GM18505 (cell line): Measurements from ENCODE around the gene PTPN11.
"Not testable (repeated sequence)": the region's sequence is repeated elsewhere in the genome, so short reads cannot be mapped to it uniquely, and the experiment has no call there.

Experiments used
- ATAC-seq: cut with Tn5 transposase; IDR thresholded peaks from one replicate; pipeline ENCODE4 v1.9.1; 2021; ENCODE audit not compliant: unreplicated experiment
- POLR2A ChIP-seq: IDR thresholded peaks from 4 replicates; pipeline ENCODE4 v1.6.1; 2011; ENCODE audit warnings: borderline replicate concordance; ENCODE audit not compliant: insufficient read depth, insufficient read length; ENCODE audit errors: extremely low read depth

PTPN11 gene

DNA sequence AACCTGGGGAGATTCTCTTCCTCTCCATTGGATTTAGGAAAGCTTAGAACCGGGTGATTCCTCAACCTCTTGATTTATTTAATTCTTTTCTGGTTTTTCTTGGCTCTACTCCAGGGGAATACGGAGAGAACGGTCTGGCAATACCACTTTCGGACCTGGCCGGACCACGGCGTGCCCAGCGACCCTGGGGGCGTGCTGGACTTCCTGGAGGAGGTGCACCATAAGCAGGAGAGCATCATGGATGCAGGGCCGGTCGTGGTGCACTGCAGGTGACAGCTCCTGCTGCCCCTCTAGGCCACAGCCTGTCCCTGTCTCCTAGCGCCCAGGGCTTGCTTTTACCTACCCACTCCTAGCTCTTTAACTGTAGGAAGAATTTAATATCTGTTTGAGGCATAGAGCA is 67.6 kb downstream of the PTPN11 start:
- TF ChIP-seq POLR2A = no peak
- no peak for ATAC-seq

DNA sequence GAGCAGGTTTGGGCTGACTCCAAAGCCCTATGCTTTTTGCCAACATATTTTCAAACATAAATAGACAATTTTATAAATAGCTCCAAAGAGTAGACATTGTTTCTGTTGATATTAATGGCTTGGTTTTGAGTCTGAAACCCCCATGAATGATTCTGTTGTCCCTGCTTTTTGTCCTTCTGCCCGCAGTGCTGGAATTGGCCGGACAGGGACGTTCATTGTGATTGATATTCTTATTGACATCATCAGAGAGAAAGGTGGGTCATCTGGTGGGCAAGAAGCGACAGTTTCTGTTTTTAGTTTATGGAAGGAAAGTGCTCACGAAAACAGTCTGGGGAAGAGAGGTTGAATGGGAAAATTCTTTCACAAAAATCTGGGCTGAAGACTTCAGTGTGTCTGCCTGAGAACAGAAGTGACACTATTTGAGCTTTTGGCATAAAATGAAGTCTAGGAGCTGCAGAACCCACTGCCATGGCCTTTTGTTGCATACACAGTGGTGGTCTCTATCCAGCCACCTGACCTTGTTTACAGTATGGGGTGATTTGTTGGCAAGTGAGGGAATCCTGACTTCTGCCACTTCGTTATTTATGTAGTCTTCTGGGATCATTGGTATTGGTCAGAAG is 69.6 kb downstream of the PTPN11 start:
- ATAC-seq = no peak
- no peak for TF ChIP-seq POLR2A

DNA sequence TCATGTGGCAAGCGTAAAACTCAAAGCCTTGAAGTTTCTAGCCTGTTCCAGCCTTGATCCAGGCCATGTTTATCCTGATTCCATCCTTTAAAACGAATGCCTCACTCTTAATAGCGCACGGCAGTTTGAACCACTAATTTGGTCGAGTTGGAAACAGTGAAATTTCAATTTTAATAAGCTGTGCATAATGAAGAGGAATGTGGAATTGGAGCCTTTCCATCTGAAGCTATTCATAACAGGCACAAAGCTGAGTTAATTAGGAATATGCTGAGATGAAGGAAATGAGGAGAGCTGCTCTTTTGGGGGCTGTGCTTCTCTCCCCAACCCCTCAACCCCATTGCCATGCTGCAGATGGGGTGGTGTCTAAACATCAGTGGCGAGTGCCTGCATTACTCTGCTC is 70.7 kb downstream of the PTPN11 start:
- TF ChIP-seq POLR2A = no peak
- no peak for ATAC-seq

DNA sequence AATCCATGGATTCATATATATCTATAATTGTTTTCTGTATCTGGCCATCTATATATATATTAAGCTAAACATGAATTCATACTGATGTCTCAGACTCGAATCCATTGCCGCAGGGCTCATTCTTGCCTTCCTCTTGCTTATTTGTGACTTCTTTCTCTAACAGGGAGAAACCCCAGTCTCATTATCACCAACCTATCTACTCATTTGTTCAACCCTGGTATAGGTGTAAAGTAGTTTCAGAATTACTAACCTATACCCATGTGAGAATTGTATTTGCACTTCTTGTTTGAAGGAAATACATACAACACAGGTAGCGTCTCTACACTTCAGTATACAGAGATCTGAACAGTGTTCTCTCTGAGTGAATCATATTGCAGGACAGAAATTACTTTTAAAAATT is 77.7 kb downstream of the PTPN11 start:
- ATAC-seq = peak; percentile 84
- TF ChIP-seq POLR2A = no peak

DNA sequence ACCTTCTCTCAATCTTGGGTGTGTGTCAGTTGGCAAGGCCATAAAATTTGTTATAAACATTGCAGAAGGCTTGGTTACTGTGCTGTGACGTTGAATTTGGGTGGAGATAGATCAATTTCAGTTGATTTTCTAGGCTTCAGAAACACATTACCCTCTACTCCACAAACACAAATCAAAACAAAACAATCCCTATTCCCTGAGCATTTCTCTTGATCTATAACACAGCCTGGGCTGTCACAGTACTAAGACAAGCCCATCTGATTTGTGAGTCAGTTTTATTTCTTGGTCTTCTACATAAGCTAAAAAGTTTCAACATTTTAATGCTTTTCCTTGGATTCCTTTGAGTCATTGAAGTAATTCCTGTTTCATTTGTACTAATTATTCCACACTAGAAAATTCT is 79.8 kb downstream of the PTPN11 start:
- no peak for ATAC-seq
- TF ChIP-seq POLR2A = no peak

DNA sequence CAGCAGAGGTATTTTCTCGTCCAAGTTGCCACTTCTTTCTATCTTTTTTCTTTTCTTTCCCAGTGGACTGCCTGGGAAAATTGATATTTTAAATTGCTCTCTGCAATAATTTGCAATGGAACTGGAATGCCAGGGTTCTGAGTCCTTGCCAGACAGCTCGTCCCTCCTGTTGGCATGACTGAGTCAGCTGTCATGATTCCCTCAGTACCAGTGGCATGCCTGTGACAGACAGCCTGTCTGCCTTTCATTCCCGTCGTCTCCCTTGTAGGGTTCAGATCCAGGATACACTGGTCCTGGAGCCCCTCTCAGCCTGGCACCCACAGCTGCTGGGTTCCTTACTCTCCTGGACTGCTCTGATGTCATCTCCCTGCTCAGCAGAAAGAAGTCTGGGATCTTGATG is 84.8 kb downstream of the PTPN11 start:
- no peak for ATAC-seq
- TF ChIP-seq POLR2A = no peak

DNA sequence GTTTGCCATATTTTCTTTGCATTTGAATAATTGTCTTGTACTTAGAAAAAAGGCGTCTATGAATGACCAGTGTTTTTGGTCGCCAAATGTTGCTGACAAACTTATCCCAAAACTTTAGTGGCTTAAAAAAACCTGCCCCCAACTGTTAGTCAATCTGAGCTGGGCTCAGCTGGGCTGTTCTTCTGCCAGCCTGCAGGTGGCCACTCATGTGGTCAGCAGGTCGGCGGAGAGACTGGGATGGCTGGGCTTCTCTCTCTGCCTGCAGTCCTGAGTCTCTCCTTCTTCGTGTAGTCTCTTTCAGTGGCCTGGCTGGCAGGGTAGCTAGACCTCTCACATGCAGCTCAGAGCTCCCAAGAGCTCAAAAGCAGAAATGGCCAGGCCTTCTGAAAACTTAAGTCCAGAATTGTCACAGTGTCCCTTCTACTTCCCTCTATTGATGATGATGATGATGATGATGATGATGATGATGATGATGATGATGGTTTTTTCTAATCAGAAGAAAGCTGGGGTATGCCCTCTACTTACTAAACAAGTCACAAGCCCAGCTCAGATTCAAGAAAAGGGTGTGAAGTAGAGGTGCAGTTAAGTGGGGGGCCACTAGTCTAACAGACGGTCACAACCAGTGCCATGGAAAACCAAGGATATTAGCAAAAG is 87.9 kb downstream of the PTPN11 start:
- ATAC-seq = no peak
- TF ChIP-seq POLR2A = no peak

DNA sequence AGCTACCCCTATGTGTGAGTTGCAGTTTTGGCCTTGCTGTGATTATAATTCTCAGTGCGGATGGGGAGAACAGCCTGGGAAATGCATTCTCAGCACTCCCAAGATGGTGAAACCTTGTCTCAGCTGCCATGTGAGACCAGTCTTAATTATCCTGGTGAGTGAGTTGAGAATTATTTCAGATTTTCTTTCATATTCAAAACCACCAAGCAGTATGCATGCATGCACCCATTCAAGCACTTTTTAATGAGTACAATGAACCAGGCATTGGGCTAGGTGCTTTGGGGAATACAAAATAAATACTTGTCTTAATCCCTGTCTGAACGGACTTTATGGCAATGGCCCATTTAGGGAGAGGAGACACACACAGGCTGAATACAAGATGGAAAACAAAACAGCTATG is 94.7 kb downstream of the PTPN11 start:
- no peak for TF ChIP-seq POLR2A
- ATAC-seq = no peak

DNA sequence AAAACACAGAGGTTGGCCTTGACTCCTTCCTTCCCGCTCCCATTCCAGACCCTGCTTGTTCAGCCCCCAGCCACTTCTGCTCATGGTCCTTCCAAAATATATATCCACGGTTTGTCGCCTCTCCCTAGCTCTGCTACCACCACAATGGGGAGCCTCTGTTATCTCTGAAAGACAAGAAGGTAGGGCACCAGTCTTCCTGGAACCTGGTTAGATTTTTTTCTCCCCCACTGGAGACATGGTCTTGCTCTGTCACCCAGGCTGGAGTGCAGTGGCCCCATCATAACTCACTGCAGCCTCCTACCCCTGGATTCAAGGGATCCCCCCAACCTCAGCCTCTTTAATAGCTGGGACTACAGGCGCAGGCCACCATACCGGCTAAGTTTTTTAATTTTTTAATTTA is 95.7 kb downstream of the PTPN11 start:
- no peak for TF ChIP-seq POLR2A
- no peak for ATAC-seq

DNA sequence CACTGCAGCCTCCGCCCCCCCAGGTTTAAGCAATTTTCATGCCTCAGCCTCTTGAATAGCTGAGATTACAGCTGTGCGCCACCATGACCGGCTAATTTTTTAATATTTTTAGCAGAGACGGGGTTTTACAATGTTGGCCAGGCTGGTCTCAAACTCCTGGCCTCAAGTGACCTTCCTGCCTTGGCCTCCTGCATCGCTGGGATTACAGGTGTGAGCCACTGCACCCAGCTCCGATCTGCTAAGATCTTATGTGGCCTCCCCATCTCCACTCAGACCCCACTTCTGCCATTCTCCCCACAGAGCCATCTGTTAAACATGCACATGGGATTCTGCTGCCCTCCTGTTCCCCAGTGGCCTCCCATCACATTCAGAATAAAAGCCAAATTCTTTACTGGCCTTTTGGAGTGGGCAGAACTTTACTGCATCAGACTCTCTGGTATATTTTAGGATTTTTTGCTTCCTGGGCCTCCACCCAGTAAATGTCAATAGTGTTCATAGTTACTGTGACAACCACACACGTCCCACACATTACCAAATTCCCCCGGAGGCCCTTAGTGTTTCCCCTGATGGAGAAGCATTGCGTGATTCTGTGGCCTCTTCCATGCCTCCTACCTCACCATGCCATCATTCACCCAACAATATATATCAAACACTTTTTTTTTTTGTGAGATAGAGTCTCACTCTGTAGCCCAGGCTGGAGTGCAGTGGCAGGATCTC is 96.3 kb downstream of the PTPN11 start:
- no peak for TF ChIP-seq POLR2A
- no peak for ATAC-seq

DNA sequence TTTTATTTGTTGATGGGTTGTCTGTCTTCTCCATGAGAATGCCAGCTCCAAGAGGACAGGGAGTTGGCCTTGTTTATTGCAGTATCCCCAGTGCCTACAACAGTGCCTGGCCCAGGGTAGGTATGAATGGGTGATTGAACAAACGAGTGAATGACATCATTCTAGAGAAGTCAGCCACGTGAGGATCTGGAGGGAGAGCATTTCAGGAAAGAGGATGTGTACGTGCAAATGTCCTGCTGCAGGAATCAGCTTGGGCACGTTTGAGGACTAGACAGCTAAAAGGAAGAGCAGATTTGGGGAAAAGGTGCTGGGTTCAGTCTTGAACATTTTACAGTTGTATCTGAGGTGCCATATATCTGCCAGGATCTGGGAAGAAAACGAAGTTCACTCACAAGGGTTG is 97.1 kb downstream of the PTPN11 start:
- no peak for TF ChIP-seq POLR2A
- no peak for ATAC-seq

DNA sequence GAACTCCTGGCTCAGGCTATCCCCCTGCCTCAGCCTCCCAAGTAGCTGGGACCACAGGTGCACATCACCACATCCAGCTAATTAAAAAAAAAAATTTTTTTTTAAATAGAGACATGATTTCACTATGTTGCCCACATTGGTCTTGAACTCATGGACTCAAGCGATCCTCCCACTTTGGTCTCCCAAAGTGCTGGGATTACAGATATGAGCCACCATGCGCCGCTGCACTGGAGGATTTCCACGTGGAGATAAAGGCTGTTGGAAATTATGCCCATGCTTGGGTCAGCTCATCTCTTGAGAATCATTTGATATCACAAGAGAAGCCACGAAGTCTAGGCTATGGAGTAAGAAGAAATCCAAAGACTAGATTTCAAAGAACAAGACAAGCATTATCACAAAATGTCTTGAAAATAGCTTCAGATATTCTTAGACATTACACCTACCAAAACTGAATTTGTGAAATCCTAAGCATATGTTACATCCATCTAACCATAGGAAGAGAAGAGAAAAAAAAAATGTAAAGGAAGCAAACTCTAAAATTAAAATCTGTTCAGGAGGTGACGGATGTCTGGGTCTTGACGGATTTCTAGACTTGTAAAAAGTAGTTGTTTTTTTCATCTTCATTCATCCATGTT is 99.1 kb downstream of the PTPN11 start:
- no peak for TF ChIP-seq POLR2A
- no peak for ATAC-seq

DNA sequence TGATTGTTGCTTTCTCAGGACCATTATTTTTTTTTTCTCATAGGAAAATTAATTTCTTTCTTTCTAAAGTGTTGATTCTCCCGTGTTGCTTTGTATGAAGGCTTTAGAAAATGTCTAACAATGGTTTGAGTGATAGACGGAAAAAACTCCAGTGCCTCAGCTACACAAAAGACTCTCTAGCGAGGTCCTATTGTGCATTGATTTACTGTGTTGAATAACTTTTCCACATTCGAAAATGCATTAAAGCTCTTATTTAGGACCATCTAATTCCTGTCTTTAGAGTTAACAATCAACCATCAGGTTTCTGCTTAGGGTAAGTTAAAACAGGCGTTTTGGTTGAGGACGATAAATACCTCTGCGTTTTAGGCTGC is 99.6 kb downstream of the PTPN11 start:
- ATAC-seq = no peak
- no peak for TF ChIP-seq POLR2A

DNA sequence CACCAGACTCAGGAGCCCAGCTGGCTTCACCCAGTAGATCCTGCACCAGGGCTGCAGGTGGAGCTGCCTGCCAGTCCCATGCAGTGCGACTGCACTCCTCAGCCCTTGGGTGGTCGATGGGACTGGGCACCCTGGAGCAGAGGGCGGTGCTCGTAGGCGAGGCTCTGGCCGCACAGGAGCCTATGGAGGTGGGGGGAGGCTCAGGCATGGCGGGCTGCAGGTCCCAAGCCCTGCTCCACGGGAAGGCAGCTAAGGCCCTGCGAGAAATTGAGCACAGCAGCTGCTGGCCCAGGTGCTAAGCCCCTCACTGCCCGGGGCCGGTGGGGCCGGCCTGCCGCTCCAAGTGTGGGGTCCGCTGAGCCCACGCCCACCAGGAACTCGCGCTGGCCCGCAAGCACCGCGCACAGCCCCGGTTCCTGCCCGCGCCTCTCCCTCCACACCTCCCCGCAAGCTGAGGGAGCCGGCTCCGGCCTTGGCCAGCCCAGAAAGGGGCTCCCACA is 101.1 kb downstream of the PTPN11 start:
- not testable (repeated sequence) for ATAC-seq
